Measurements from ENCODE around the gene SDK1.

GRCh38 chr7:3481435-3481834 lies 180.4 kb downstream of the SDK1 start:
- TF ChIP-seq CTCF (conservative IDR thresholded peaks at IDR 0.05; ENCODE audit: low read depth in 2 of 2) = no peak
- TF ChIP-seq REST (IDR thresholded peaks at IDR 0.05; ENCODE audit: unreplicated experiment) = no peak

All from GM23338 (cell line).